A549 (cell line): Measurements from ENCODE around the gene GPS2. TPM values are rescaled to one million over a fixed set of nuclear protein-coding genes. Genes with fewer than 3 reads are reported as not detected.

Source experiments
- ATAC-seq, 2 experiments: fragments of 200-7000 bp in 1 of 2; fragments of >200 bp in 1 of 2; cut with Nextera tagmentation in 1 of 2; cut with Tn5 transposase in 1 of 2; 3 replicates each; pipeline versions ENCODE4 v1.8.0 to v1.9.1; 2018 to 2020; ENCODE audit warnings: mild to moderate bottlenecking in 1 of 2, moderate library complexity in 1 of 2
- CTCF ChIA-PET: fragments of 300-600 bp; sonication (Branson Sonifier 250); formaldehyde crosslinking; extraction: SDS; loops from one replicate; lab custom pipeline; 2021; ENCODE audit warnings: antibody characterized with exemption, inconsistent platforms; lab: Yijun Ruan, JAX
- POLR2A ChIA-PET: fragments of 350-600 bp; formaldehyde crosslinking; extraction: SDS; loops from one replicate; lab custom pipeline; 2021; ENCODE audit warnings: antibody characterized with exemption, inconsistent platforms; lab: Yijun Ruan, JAX
- DNase-seq, 2 experiments: peaks; one replicate each; pipeline versions ENCODE4 v3.0.0 to v3.0.0-alpha.2; 2011 to 2016; ENCODE audit warnings: low read depth in 1 of 2, low spot score in 1 of 2
- FAIRE-seq: peaks from 2 replicates; lab custom pipeline; 2011; peaks lifted over from hg19 to GRCh38; lab: Jason Lieb, UNC
- H3K27ac ChIP-seq, 2 experiments: fragments of >200 bp; sonication (Bioruptor Twin); formaldehyde crosslinking; 3 replicates each; pipeline ENCODE4 v1.5.1; 2016 to 2017
- H3K4me1 ChIP-seq: fragments of >200 bp; sonication (Bioruptor Twin); formaldehyde crosslinking; 3 replicates; pipeline ENCODE4 v1.6.1; 2016
- H3K4me2 ChIP-seq: fragments of >200 bp; sonication (Bioruptor Twin); formaldehyde crosslinking; 3 replicates; pipeline ENCODE4 v1.6.1; 2016
- H3K4me3 ChIP-seq: fragments of >200 bp; sonication (Bioruptor Twin); formaldehyde crosslinking; 3 replicates; pipeline ENCODE4 v1.5.1; 2016
- H3K9me3 ChIP-seq: fragments of >200 bp; sonication (Bioruptor Twin); formaldehyde crosslinking; 3 replicates; pipeline ENCODE4 v1.6.1; 2016
- BCL3 ChIP-seq: fragments of >200 bp; sonication (Bioruptor Twin); formaldehyde crosslinking; IDR thresholded peaks from 3 replicates; pipeline ENCODE4 v1.6.1; 2016
- E2F6 ChIP-seq: IDR thresholded peaks from 2 replicates; pipeline ENCODE4 v1.6.1; 2012; ENCODE audit warnings: low read depth, borderline replicate concordance
- ELK1 ChIP-seq: fragments of 150-350 bp; IDR thresholded peaks from 2 replicates; pipeline ENCODE4 v1.6.1; 2014; ENCODE audit warnings: low read depth, mild to moderate bottlenecking, low read length
- FOSB ChIP-seq: fragments of 250-450 bp; sonication (Bioruptor Pico); IDR thresholded peaks from 2 replicates; pipeline ENCODE4 v1.5.0; 2020; ENCODE audit warnings: mild to moderate bottlenecking, moderate library complexity
- GATA3 ChIP-seq: IDR thresholded peaks from 2 replicates; pipeline ENCODE4 v1.6.1; 2012; ENCODE audit warnings: borderline replicate concordance
- HEYL ChIP-seq: fragments of 250-450 bp; sonication (Bioruptor Pico); IDR thresholded peaks from 2 replicates; pipeline ENCODE4 v1.8.0; 2021; ENCODE audit warnings: mild to moderate bottlenecking, moderate library complexity
- HMGXB4 ChIP-seq: fragments of 250-450 bp; sonication (Bioruptor Pico); IDR thresholded peaks from 2 replicates; pipeline ENCODE4 v1.5.0; 2021; ENCODE audit warnings: mild to moderate bottlenecking, moderate library complexity, borderline replicate concordance
- HOXA7 ChIP-seq: fragments of 250-450 bp; sonication (Bioruptor Pico); IDR thresholded peaks from 2 replicates; pipeline ENCODE4 v1.5.0; 2020; ENCODE audit warnings: mild to moderate bottlenecking, moderate library complexity
- HOXB13 ChIP-seq: fragments of 250-450 bp; sonication (Bioruptor Pico); IDR thresholded peaks from 2 replicates; pipeline ENCODE4 v1.5.0; 2020; ENCODE audit warnings: low read depth, mild to moderate bottlenecking, moderate library complexity
- JUN ChIP-seq, 2 experiments: fragments of >200 bp; sonication (Bioruptor Twin); formaldehyde crosslinking; IDR thresholded peaks; 2 replicates in 1 of 2; 3 replicates in 1 of 2; pipeline ENCODE4 v1.6.1; 2016 to 2017
- JUNB ChIP-seq: fragments of >200 bp; sonication (Bioruptor Twin); formaldehyde crosslinking; IDR thresholded peaks from 2 replicates; pipeline ENCODE4 v1.6.1; 2016
- MAX ChIP-seq: IDR thresholded peaks from 2 replicates; pipeline ENCODE4 v1.6.1; 2012
- MYC ChIP-seq: IDR thresholded peaks from 2 replicates; pipeline ENCODE4 v1.6.1; 2012; ENCODE audit warnings: mild to moderate bottlenecking, inconsistent platforms, low read length, improper control_type of control experiment, borderline replicate concordance
- NR3C1 ChIP-seq: fragments of >200 bp; sonication (Bioruptor Twin); formaldehyde crosslinking; IDR thresholded peaks from 3 replicates; pipeline ENCODE4 v1.6.1; 2017
- PBX3 ChIP-seq: IDR thresholded peaks from 2 replicates; pipeline ENCODE4 v1.6.1; 2012
- POLR2A ChIP-seq: IDR thresholded peaks from 2 replicates; pipeline ENCODE4 v1.6.1; 2012; ENCODE audit warnings: mild to moderate bottlenecking, low read length
- POLR2AphosphoS2 ChIP-seq: conservative IDR thresholded peaks from 2 replicates; pipeline ENCODE4 v1.6.1; 2012; ENCODE audit warnings: low read length, improper control_type of control experiment, inconsistent platforms
- RAD21 ChIP-seq, 2 experiments: fragments of >200 bp in 1 of 2; sonication (Bioruptor Twin) in 1 of 2; formaldehyde crosslinking in 1 of 2; IDR thresholded peaks in 1 of 2; conservative IDR thresholded peaks in 1 of 2; 2 replicates in 1 of 2; 3 replicates in 1 of 2; pipeline ENCODE4 v1.6.1; 2012 to 2018; ENCODE audit warnings: inconsistent platforms in 1 of 2
- RCOR1 ChIP-seq: fragments of 150-350 bp; IDR thresholded peaks from 2 replicates; pipeline ENCODE4 v1.6.1; 2014; ENCODE audit warnings: antibody characterized with exemption, low read length, low read depth
- RFX5 ChIP-seq: fragments of 450-650 bp; IDR thresholded peaks from 2 replicates; pipeline ENCODE4 v1.7.1; 2014; ENCODE audit warnings: antibody characterized with exemption, mild to moderate bottlenecking, moderate library complexity
- RNF2 ChIP-seq: fragments of 200-600 bp; sonication (generic); IDR thresholded peaks from 2 replicates; pipeline ENCODE4 v1.6.1; 2016; ENCODE audit warnings: low read depth, mild to moderate bottlenecking, antibody characterized with exemption, moderate library complexity, borderline replicate concordance
- SMC3 ChIP-seq: fragments of >200 bp; sonication (Bioruptor Twin); formaldehyde crosslinking; IDR thresholded peaks from 3 replicates; pipeline ENCODE4 v1.6.1; 2018; ENCODE audit warnings: inconsistent platforms
- TFCP2L1 ChIP-seq: fragments of 250-450 bp; sonication (Bioruptor Pico); IDR thresholded peaks from 2 replicates; pipeline ENCODE4 v1.5.0; 2021; ENCODE audit warnings: mild to moderate bottlenecking
- TP53 ChIP-seq: fragments of 250-450 bp; sonication (Bioruptor Pico); IDR thresholded peaks from 2 replicates; pipeline ENCODE4 v1.5.0; 2021; ENCODE audit warnings: mild to moderate bottlenecking, moderate library complexity
- WGBS: methylation state at CpG from one replicate; pipeline ENCODE4 v1.1.6; 2017; ENCODE audit errors: missing lambda C conversion rate; 5-methylcytosine and 5-hydroxymethylcytosine counted together
- polyA plus RNA-seq, 4 experiments: library from polyadenylated mRNA; depleted of rRNA in 3 of 4; stranded (reverse); fragments of >200 nt; fragmentation: RNase III in 1 of 4; extraction: RNeasy Plus Mini Kit Qiagen cat#74134 plus additional on column Dnase treatment in 1 of 4; gene quantifications; 2 replicates in 3 of 4; 3 replicates in 1 of 4; pipeline ENCODE4 v1.2.3, GENCODE V29; 2011 to 2017

The GPS2 gene
- polyA plus RNA-seq, 2 of the 4 experiments (the other 2 are of a cell fraction): 61.7 to 158 TPM

- FAIRE-seq (peak; percentile 100), ATAC-seq (peak; percentile 86), DNase-seq (peak; percentile 100)
- under 1% methylated on average over 62 of the region's 64 CpGs for WGBS
- Histone ChIP-seq H3K27ac (peak within 1 kb of the TSS; percentile 98 to 100), H3K4me3 (peak within 1 kb of the TSS; percentile 98), H3K4me2 (peak within 1 kb of the TSS; percentile 95), H3K9me3 (no peaks in the 10 kb centered on the region), H3K4me1 (peaks cover 29% of the 10 kb centered on the region)
- TF ChIP-seq BCL3 (peak; percentile 54; the same call in 2 of the 3 replicates), PBX3 (no peak; the same call in 1 of the 2 replicates), E2F6 (0 out of 2 replicates have a peak, but pooled peaks have one; percentile 44), JUN (IDR thresholded peaks at IDR 0.05) (peak; percentile 59 to 75; a peak in 1 of 5 replicates), POLR2AphosphoS2 (no peak), RFX5 (no peak), JUNB (no peak), MYC (peak; percentile 66), NR3C1 (no peak), POLR2A (peak; percentile 71), TP53 (CRISPR knock-in tag) (no peak), MAX (peak; percentile 90)
- CTCF ChIA-PET: interaction anchor here (0.6 to 2.4 kb wide), 2 partner anchors 10 to 66 kb away, joined by 3 to 58 read pairs; no protein-coding TSS in a partner anchor
- POLR2A ChIA-PET: no interaction called here
Observed at GRCh38 chr17:7306911-7307685, 8.1 kb downstream of the GPS2 start, which contains the start of gene EIF5A. Gene EIF5A (plus strand): TSS chr17:7307628. CDS start chr17:7309636, 2,008 bp downstream.

GRCh38 chr17:7304179-7304578 is 11.0 kb downstream of the GPS2 start:
- H3K4me3 ChIP-seq: no peak overlapping the region
- ATAC-seq (no peak), FAIRE-seq (no peak), DNase-seq (no peak)
- WGBS: 87% methylated on average over 7 of the region's 7 CpGs
- H3K27ac ChIP-seq: no peak overlapping the region
- TF ChIP-seq ELK1 (no peak), HOXA7 (CRISPR knock-in tag) (no peak), SMC3 (no peak), RNF2 (no peak)
- no peak overlapping the region for H3K4me2 ChIP-seq
- no peaks in the 10 kb centered on the region for H3K9me3 ChIP-seq
- POLR2A ChIA-PET: no interaction called here
- peaks cover 2% of the 10 kb centered on the region for H3K4me1 ChIP-seq
- CTCF ChIA-PET: interaction anchor here (0.6 to 11.0 kb wide), 7 partner anchors 9 to 139 kb away, joined by 3 to 446 read pairs (median 7); partner anchors contain the start of gene SLC2A4

GRCh38 chr17:7296189-7296861 is 18.8 kb downstream of the GPS2 start:
- WGBS: 21% methylated on average over 24 of the region's 51 CpGs
- H3K4me2 ChIP-seq: peak overlapping the region; percentile 67
- CTCF ChIA-PET: interaction anchor here (0.6 to 11.0 kb wide), 64 partner anchors 9 to 275 kb away, joined by 3 to 446 read pairs (median 5); partner anchors contain the start of genes ACADVL, ACAP1, ASGR1 and CTDNEP1
- peak; percentile 86 to 89 for DNase-seq
- peaks cover 22% of the 10 kb centered on the region; the same call in 2 of the 3 replicates for H3K4me1 ChIP-seq
- POLR2A ChIA-PET: interaction anchor here (1.3 kb wide), 5 partner anchors 15 to 251 kb away, joined by 3 to 5 read pairs (median 3); partner anchors contain the start of gene SLC2A4
- FAIRE-seq: no peak
- no peaks in the 10 kb centered on the region for H3K9me3 ChIP-seq
- no peak overlapping the region; the same call in 2 of the 3 replicates for H3K4me3 ChIP-seq
- peak; percentile 81 to 87 for ATAC-seq
- H3K27ac ChIP-seq: peak overlapping the region; percentile 39 to 82; a peak in 5 of 6 replicates
- TF ChIP-seq RAD21 (conservative IDR thresholded peaks at IDR 0.05 in 1 of 2, IDR thresholded peaks at IDR 0.05 in 1 of 2) (peak; percentile 94 to 99), HEYL (CRISPR knock-in tag) (0 out of 2 replicates have a peak, but pooled peaks have one; percentile 75), HOXB13 (peak; percentile 84; the same call in 1 of the 2 replicates), TP53 (CRISPR knock-in tag) (peak; percentile 64; the same call in 1 of the 2 replicates), TFCP2L1 (CRISPR knock-in tag) (no peak), GATA3 (no peak), JUN (IDR thresholded peaks at IDR 0.05) (no peak), POLR2A (no peak), HMGXB4 (0 out of 2 replicates have a peak, but pooled peaks have one; percentile 57), FOSB (CRISPR knock-in tag) (peak; percentile 23; the same call in 1 of the 2 replicates), RCOR1 (no peak), SMC3 (peak; percentile 99)
